Measurements from ENCODE around the gene NUDT22.

The NUDT22 gene

GRCh38 chr11:64253043-64253442 lies 27.0 kb downstream of the NUDT22 start:
- no peak for DNase-seq

GRCh38 chr11:64253481-64253880 lies 27.4 kb downstream of the NUDT22 start:
- DNase-seq, result peak in 34 of 56 donors; percentile 7 to 75 (median 45)

- no peak for DNase-seq
Observed at GRCh38 chr11:64254326-64254725, 28.3 kb downstream of the NUDT22 start.

- no peak for DNase-seq
Observed at GRCh38 chr11:64255135-64256128, 29.4 kb downstream of the NUDT22 start.

- no peak for DNase-seq
Observed at GRCh38 chr11:64256300-64256699, 30.2 kb downstream of the NUDT22 start.

- DNase-seq, result no peak
Observed at GRCh38 chr11:64258356-64258755, 32.3 kb downstream of the NUDT22 start.

- peak in 1 of 56 donors; percentile 26 for DNase-seq
Observed at GRCh38 chr11:64258946-64259532, 33.0 kb downstream of the NUDT22 start.

- DNase-seq, result no peak
Observed at GRCh38 chr11:64259533-64260067, 33.5 kb downstream of the NUDT22 start.

GRCh38 chr11:64260147-64260708 lies 34.2 kb downstream of the NUDT22 start:
- no peak for DNase-seq

- no peak for DNase-seq
Observed at GRCh38 chr11:64261556-64262080, 35.5 kb downstream of the NUDT22 start.

- DNase-seq, result no peak
Observed at GRCh38 chr11:64262271-64263002, 36.4 kb downstream of the NUDT22 start.

GRCh38 chr11:64263021-64263946 lies 37.2 kb downstream of the NUDT22 start:
- DNase-seq, result no peak

- no peak for DNase-seq
Observed at GRCh38 chr11:64263947-64264317, 37.9 kb downstream of the NUDT22 start.

- DNase-seq, result no peak
Observed at GRCh38 chr11:64264371-64264852, 38.3 kb downstream of the NUDT22 start.

- no peak for DNase-seq
Observed at GRCh38 chr11:64265176-64266160, 39.4 kb downstream of the NUDT22 start.

- no peak for DNase-seq
Observed at GRCh38 chr11:64266339-64266738, 40.3 kb downstream of the NUDT22 start.

- no peak for DNase-seq
Observed at GRCh38 chr11:64267207-64267945, 41.3 kb downstream of the NUDT22 start.
